SK-N-MC (cell line): ENCODE results near the gene UTY.

Experiments used
- EZH2 ChIP-seq: fragments of 200-600 bp; sonication (generic); IDR thresholded peaks from one replicate; pipeline ENCODE4 v1.6.1; 2017; ENCODE audit warnings: antibody characterized with exemption
- FOXP2 ChIP-seq: optimal IDR thresholded peaks from 2 replicates; pipeline ENCODE3; 2011; ENCODE audit warnings: mild to moderate bottlenecking, moderate library complexity; ENCODE audit not compliant: insufficient read depth; ENCODE audit errors: extremely low read length, control extremely low read depth
- POLR2AphosphoS5 ChIP-seq: IDR thresholded peaks from 2 replicates; pipeline ENCODE4 v1.6.1; 2012; ENCODE audit warnings: mild to moderate bottlenecking, low read depth, low read length, borderline replicate concordance

- TF ChIP-seq EZH2 (no peak), POLR2AphosphoS5 (no peak), FOXP2 (no peak)
Observed at GRCh38 chrY:13339939-13340338, 139.9 kb downstream of the UTY start.
